Activated T-helper 1 cell treated with anti-CD3 and anti-CD28 coated beads, Interleukin-12 subunit alpha, Interleukin-12 subunit beta, Interleukin-2, Interleukin-4 antibody, amounts not matched to agents 30 ng/mL and 10 ng/mL and 1 ng/mL, durations not matched to agents 14 hours and 24 hours and 36 hours (primary cell): ENCODE measurements around the gene PTCHD4. TPM values are rescaled to one million over a fixed set of nuclear protein-coding genes. Genes with fewer than 3 reads are reported as not detected.

ENCODE experiments used
- DNase-seq: peaks from one replicate; pipeline ENCODE4 v3.0.0; 2021; ENCODE audit warnings: low spot score
- H3K27ac Mint-ChIP-seq: one replicate; pipeline ENCODE4 v1.8.0; 2021; ENCODE audit warnings: mild to moderate bottlenecking, mixed read lengths
- H3K27me3 Mint-ChIP-seq: one replicate; pipeline ENCODE4 v1.8.0; 2022; ENCODE audit warnings: mild to moderate bottlenecking, moderate library complexity, mixed read lengths; ENCODE audit not compliant: insufficient read depth
- H3K36me3 Mint-ChIP-seq: one replicate; pipeline ENCODE4 v1.8.0; 2021; ENCODE audit warnings: low read depth, mixed read lengths
- H3K4me1 Mint-ChIP-seq: one replicate; pipeline ENCODE4 v1.8.0; 2021; ENCODE audit warnings: low read depth, mixed read lengths
- H3K4me3 Mint-ChIP-seq: one replicate; pipeline ENCODE4 v1.8.0; 2021; ENCODE audit warnings: mild to moderate bottlenecking, moderate library complexity, mixed read lengths
- H3K9me3 Mint-ChIP-seq: one replicate; pipeline ENCODE4 v1.8.0; 2021; ENCODE audit warnings: mixed read lengths
- intact Hi-C: fragments of 100-400 bp; cut with micrococcal nuclease; formaldehyde crosslinking; loops from one replicate; pipeline ENCODE4 v1.15.1; 2024
- total RNA-seq: library from RNA; stranded (reverse); gene quantifications from 2 replicates; pipeline ENCODE4 v1.2.3, GENCODE V29; 2022

The PTCHD4 gene
- total RNA-seq, 1 donor from 2014 or later = not detected

- Mint-ChIP-seq H3K9me3 (no peaks in the 10 kb centered on the region), H3K4me3 (no peak overlapping the region), H3K36me3 (no peaks in the 10 kb centered on the region), H3K27me3 (peaks cover 19% of the 10 kb centered on the region), H3K4me1 (no peaks in the 10 kb centered on the region), H3K27ac (no peak overlapping the region)
- no peak for DNase-seq
- intact Hi-C loops = no loop called here
These were observed 43.8 kb downstream of the PTCHD4 start for GRCh38 chr6:48067148-48067712.

GRCh38 chr6:48061265-48061990 is 49.6 kb downstream of the PTCHD4 start:
- Mint-ChIP-seq H3K27ac (no peak overlapping the region), H3K4me3 (no peak overlapping the region), H3K4me1 (no peaks in the 10 kb centered on the region), H3K9me3 (no peaks in the 10 kb centered on the region), H3K27me3 (peaks cover 3% of the 10 kb centered on the region), H3K36me3 (no peaks in the 10 kb centered on the region)
- intact Hi-C loops = no loop called here
- no peak for DNase-seq
